WTC11 (cell line): Measurements from ENCODE around the gene NRP2. TPM values are rescaled to one million over a fixed set of nuclear protein-coding genes. Genes with fewer than 3 reads are reported as not detected.

Experiments used
- ATAC-seq: fragments of 200-7000 bp; cut with Tn5 transposase; 2 replicates; pipeline ENCODE4 v1.10.0; 2021; ENCODE audit warnings: mild to moderate bottlenecking, moderate library complexity
- CTCF ChIA-PET: fragments of 300-600 bp; sonication (Branson Sonifier 250); formaldehyde crosslinking; loops from one replicate; lab custom pipeline; 2021; ENCODE audit warnings: antibody characterized with exemption; lab: Charles Lee
- POLR2A ChIA-PET: fragments of 350-600 bp; sonication (Branson Sonifier 250); formaldehyde crosslinking; loops from one replicate; lab custom pipeline; 2021; ENCODE audit warnings: antibody characterized with exemption; lab: Charles Lee
- DNase-seq: peaks from one replicate; pipeline ENCODE4 v3.0.0; 2021; ENCODE audit warnings: low spot score
- H3K27ac Mint-ChIP-seq: 2 replicates; pipeline ENCODE4 v1.8.0; 2021; ENCODE audit warnings: mixed read lengths
- H3K27me3 Mint-ChIP-seq: 2 replicates; pipeline ENCODE4 v1.8.0; 2021; ENCODE audit warnings: low read depth, mild to moderate bottlenecking, moderate library complexity, mixed read lengths
- H3K36me3 Mint-ChIP-seq: 2 replicates; pipeline ENCODE4 v1.8.0; 2021; ENCODE audit warnings: mixed read lengths
- H3K4me1 Mint-ChIP-seq: 2 replicates; pipeline ENCODE4 v1.8.0; 2022; ENCODE audit warnings: mixed read lengths
- H3K4me3 Mint-ChIP-seq: 2 replicates; pipeline ENCODE4 v1.8.0; 2021; ENCODE audit warnings: mild to moderate bottlenecking, moderate library complexity, mixed read lengths
- H3K9me3 Mint-ChIP-seq: 2 replicates; pipeline ENCODE4 v1.8.0; 2021; ENCODE audit warnings: mixed read lengths
- CREM ChIP-seq: sonication (generic); formaldehyde crosslinking; IDR thresholded peaks from 2 replicates; pipeline ENCODE4 v1.8.1; 2022; ENCODE audit warnings: mild to moderate bottlenecking, missing genetic modification reagents, moderate library complexity
- CTCF ChIP-seq: fragments of 200-600 bp; IDR thresholded peaks from 2 replicates; pipeline ENCODE4 v1.8.0; 2022; ENCODE audit warnings: antibody characterized with exemption
- FOXK1 ChIP-seq: sonication (generic); formaldehyde crosslinking; IDR thresholded peaks from 2 replicates; pipeline ENCODE4 v1.8.0; 2022; ENCODE audit warnings: mild to moderate bottlenecking, moderate library complexity, missing genetic modification reagents
- NFATC4 ChIP-seq: fragments of 250-450 bp; sonication (Bioruptor Pico); IDR thresholded peaks from 2 replicates; pipeline ENCODE4 v1.9.0; 2021; ENCODE audit warnings: mild to moderate bottlenecking
- NR2C2 ChIP-seq: sonication (generic); formaldehyde crosslinking; IDR thresholded peaks from 2 replicates; pipeline ENCODE4 v1.8.0; 2022; ENCODE audit warnings: mild to moderate bottlenecking, missing genetic modification reagents
- PRRX2 ChIP-seq: fragments of 250-450 bp; sonication (Bioruptor Pico); IDR thresholded peaks from 2 replicates; pipeline ENCODE4 v1.8.0; 2021; ENCODE audit warnings: mild to moderate bottlenecking
- RORB ChIP-seq: fragments of 250-450 bp; sonication (Bioruptor Pico); IDR thresholded peaks from 2 replicates; pipeline ENCODE4 v1.9.0; 2021; ENCODE audit warnings: mild to moderate bottlenecking
- ZNF121 ChIP-seq: sonication (generic); formaldehyde crosslinking; IDR thresholded peaks from 2 replicates; pipeline ENCODE4 v1.8.0; 2023; ENCODE audit warnings: missing genetic modification reagents
- ZNF263 ChIP-seq: sonication (generic); formaldehyde crosslinking; IDR thresholded peaks from 2 replicates; pipeline ENCODE4 v1.8.1; 2022; ENCODE audit warnings: low read depth, mild to moderate bottlenecking, moderate library complexity, missing genetic modification reagents
- ZNF416 ChIP-seq: fragments of 250-450 bp; sonication (Bioruptor Pico); IDR thresholded peaks from 2 replicates; pipeline ENCODE4 v1.9.0; 2021; ENCODE audit warnings: mild to moderate bottlenecking, inconsistent platforms
- ZNF423 ChIP-seq: fragments of 250-450 bp; sonication (Bioruptor Pico); IDR thresholded peaks from 2 replicates; pipeline ENCODE4 v2.1.2; 2022; ENCODE audit warnings: mild to moderate bottlenecking, moderate library complexity
- ZNF512 ChIP-seq: sonication (generic); formaldehyde crosslinking; IDR thresholded peaks from 2 replicates; pipeline ENCODE4 v1.8.1; 2022; ENCODE audit warnings: missing genetic modification reagents, borderline replicate concordance
- ZNF671 ChIP-seq: fragments of 250-450 bp; sonication (Bioruptor Pico); IDR thresholded peaks from 2 replicates; pipeline ENCODE4 v1.8.0; 2021; ENCODE audit warnings: mild to moderate bottlenecking
- total RNA-seq: library from RNA; stranded (reverse); gene quantifications from 3 replicates; pipeline ENCODE4 v1.2.3, GENCODE V29; 2021
- TF ChIP-seq, protein P1 (sequence below): fragments of 250-450 bp; sonication (Bioruptor Pico); IDR thresholded peaks from 2 replicates; pipeline ENCODE4 v2.1.2; 2022; ENCODE audit warnings: mild to moderate bottlenecking, moderate library complexity
- TF ChIP-seq, protein P2 (sequence below): sonication (generic); formaldehyde crosslinking; IDR thresholded peaks from 2 replicates; pipeline ENCODE4 v1.8.0; 2022; ENCODE audit warnings: mild to moderate bottlenecking, missing genetic modification reagents
- TF ChIP-seq, protein P3 (sequence below): sonication (generic); formaldehyde crosslinking; IDR thresholded peaks from 2 replicates; pipeline ENCODE4 v1.8.1; 2023; ENCODE audit warnings: mild to moderate bottlenecking, missing genetic modification reagents, borderline replicate concordance
- TF ChIP-seq, protein P4 (sequence below): sonication (generic); formaldehyde crosslinking; conservative IDR thresholded peaks from 2 replicates; pipeline ENCODE4 v1.8.1; 2023; ENCODE audit warnings: mild to moderate bottlenecking, low read depth, missing genetic modification reagents, moderate library complexity
- TF ChIP-seq, protein P5 (sequence below): sonication (generic); formaldehyde crosslinking; IDR thresholded peaks from 2 replicates; pipeline ENCODE4 v1.8.1; 2022; ENCODE audit warnings: low read depth, mild to moderate bottlenecking, moderate library complexity, missing genetic modification reagents, borderline replicate concordance
- TF ChIP-seq, protein P6 (sequence below): fragments of 250-450 bp; sonication (Bioruptor Pico); IDR thresholded peaks from 2 replicates; pipeline ENCODE4 v1.8.0; 2021; ENCODE audit warnings: mild to moderate bottlenecking

The NRP2 gene
- total RNA-seq, 1 experiment from 2014 or later = 41.0 TPM

DNA sequence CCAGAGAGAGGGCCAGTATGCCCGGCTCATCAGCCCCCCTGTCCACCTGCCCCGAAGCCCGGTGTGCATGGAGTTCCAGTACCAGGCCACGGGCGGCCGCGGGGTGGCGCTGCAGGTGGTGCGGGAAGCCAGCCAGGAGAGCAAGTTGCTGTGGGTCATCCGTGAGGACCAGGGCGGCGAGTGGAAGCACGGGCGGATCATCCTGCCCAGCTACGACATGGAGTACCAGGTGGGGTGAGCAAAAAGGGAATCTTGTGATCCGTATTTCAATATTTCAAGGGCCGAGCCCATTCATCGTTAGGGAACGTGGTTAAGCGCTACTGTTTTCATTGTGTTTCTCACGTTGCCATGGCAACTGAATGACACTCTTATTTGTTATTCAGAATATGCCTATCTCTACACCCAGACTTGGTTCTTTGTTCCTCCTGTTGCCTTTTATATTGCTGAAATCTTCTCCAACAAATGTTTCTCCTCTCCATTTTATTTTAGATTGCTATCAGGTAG lies 81.5 kb downstream of the NRP2 start:
- H3K4me1 Mint-ChIP-seq = peaks cover 31% of the 10 kb centered on the region
- DNase-seq = peak; percentile 94
- H3K36me3 Mint-ChIP-seq = no peaks in the 10 kb centered on the region; the same call in none of the 2 replicates
- H3K27ac Mint-ChIP-seq = peak overlapping the region; percentile 97
- H3K4me3 Mint-ChIP-seq = peak overlapping the region; percentile 70
- no peaks in the 10 kb centered on the region; the same call in 1 of the 2 replicates for H3K27me3 Mint-ChIP-seq
- ChIA-PET CTCF (interaction anchor here (1.7 to 2.5 kb wide), 4 partner anchors 11 to 162 kb away, joined by 7 to 9 read pairs (median 8); no protein-coding TSS in a partner anchor), POLR2A (no interaction called here)
- peak; percentile 87 for ATAC-seq
- H3K9me3 Mint-ChIP-seq = no peaks in the 10 kb centered on the region
- TF ChIP-seq, protein P1, sequence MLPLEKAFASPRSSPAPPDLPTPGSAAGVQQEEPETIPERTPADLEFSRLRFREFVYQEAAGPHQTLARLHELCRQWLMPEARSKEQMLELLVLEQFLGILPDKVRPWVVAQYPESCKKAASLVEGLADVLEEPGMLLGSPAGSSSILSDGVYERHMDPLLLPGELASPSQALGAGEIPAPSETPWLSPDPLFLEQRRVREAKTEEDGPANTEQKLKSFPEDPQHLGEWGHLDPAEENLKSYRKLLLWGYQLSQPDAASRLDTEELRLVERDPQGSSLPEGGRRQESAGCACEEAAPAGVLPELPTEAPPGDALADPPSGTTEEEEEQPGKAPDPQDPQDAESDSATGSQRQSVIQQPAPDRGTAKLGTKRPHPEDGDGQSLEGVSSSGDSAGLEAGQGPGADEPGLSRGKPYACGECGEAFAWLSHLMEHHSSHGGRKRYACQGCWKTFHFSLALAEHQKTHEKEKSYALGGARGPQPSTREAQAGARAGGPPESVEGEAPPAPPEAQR (CRISPR knock-in tag) = no peak
- TF ChIP-seq, protein P2, sequence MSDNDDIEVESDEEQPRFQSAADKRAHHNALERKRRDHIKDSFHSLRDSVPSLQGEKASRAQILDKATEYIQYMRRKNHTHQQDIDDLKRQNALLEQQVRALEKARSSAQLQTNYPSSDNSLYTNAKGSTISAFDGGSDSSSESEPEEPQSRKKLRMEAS (CRISPR knock-in tag) = 0 out of 2 replicates have a peak, but pooled peaks have one; percentile 57
- TF ChIP-seq RORB (CRISPR knock-in tag) (no peak), CREM (0 out of 2 replicates have a peak, but pooled peaks have one; percentile 31), CTCF (peak; percentile 74), ZNF671 (CRISPR knock-in tag) (no peak), ZNF121 (CRISPR knock-in tag) (no peak), FOXK1 (0 out of 2 replicates have a peak, but pooled peaks have one; percentile 23), ZNF423 (CRISPR knock-in tag) (no peak), NR2C2 (CRISPR knock-in tag) (no peak), ZNF263 (CRISPR knock-in tag) (no peak), ZNF512 (CRISPR knock-in tag) (no peak), PRRX2 (CRISPR knock-in tag) (peak; percentile 49; the same call in 1 of the 2 replicates), ZNF416 (CRISPR knock-in tag) (no peak), NFATC4 (peak; percentile 27; the same call in 1 of the 2 replicates)
- TF ChIP-seq, protein P3, sequence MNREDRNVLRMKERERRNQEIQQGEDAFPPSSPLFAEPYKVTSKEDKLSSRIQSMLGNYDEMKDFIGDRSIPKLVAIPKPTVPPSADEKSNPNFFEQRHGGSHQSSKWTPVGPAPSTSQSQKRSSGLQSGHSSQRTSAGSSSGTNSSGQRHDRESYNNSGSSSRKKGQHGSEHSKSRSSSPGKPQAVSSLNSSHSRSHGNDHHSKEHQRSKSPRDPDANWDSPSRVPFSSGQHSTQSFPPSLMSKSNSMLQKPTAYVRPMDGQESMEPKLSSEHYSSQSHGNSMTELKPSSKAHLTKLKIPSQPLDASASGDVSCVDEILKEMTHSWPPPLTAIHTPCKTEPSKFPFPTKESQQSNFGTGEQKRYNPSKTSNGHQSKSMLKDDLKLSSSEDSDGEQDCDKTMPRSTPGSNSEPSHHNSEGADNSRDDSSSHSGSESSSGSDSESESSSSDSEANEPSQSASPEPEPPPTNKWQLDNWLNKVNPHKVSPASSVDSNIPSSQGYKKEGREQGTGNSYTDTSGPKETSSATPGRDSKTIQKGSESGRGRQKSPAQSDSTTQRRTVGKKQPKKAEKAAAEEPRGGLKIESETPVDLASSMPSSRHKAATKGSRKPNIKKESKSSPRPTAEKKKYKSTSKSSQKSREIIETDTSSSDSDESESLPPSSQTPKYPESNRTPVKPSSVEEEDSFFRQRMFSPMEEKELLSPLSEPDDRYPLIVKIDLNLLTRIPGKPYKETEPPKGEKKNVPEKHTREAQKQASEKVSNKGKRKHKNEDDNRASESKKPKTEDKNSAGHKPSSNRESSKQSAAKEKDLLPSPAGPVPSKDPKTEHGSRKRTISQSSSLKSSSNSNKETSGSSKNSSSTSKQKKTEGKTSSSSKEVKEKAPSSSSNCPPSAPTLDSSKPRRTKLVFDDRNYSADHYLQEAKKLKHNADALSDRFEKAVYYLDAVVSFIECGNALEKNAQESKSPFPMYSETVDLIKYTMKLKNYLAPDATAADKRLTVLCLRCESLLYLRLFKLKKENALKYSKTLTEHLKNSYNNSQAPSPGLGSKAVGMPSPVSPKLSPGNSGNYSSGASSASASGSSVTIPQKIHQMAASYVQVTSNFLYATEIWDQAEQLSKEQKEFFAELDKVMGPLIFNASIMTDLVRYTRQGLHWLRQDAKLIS (CRISPR knock-in tag) = peak; percentile 53; the same call in 1 of the 2 replicates
- TF ChIP-seq, protein P4, sequence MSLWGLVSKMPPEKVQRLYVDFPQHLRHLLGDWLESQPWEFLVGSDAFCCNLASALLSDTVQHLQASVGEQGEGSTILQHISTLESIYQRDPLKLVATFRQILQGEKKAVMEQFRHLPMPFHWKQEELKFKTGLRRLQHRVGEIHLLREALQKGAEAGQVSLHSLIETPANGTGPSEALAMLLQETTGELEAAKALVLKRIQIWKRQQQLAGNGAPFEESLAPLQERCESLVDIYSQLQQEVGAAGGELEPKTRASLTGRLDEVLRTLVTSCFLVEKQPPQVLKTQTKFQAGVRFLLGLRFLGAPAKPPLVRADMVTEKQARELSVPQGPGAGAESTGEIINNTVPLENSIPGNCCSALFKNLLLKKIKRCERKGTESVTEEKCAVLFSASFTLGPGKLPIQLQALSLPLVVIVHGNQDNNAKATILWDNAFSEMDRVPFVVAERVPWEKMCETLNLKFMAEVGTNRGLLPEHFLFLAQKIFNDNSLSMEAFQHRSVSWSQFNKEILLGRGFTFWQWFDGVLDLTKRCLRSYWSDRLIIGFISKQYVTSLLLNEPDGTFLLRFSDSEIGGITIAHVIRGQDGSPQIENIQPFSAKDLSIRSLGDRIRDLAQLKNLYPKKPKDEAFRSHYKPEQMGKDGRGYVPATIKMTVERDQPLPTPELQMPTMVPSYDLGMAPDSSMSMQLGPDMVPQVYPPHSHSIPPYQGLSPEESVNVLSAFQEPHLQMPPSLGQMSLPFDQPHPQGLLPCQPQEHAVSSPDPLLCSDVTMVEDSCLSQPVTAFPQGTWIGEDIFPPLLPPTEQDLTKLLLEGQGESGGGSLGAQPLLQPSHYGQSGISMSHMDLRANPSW (CRISPR knock-in tag) = no peak
- TF ChIP-seq, protein P5, sequence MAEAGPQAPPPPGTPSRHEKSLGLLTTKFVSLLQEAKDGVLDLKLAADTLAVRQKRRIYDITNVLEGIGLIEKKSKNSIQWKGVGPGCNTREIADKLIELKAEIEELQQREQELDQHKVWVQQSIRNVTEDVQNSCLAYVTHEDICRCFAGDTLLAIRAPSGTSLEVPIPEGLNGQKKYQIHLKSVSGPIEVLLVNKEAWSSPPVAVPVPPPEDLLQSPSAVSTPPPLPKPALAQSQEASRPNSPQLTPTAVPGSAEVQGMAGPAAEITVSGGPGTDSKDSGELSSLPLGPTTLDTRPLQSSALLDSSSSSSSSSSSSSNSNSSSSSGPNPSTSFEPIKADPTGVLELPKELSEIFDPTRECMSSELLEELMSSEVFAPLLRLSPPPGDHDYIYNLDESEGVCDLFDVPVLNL (CRISPR knock-in tag) = no peak
- TF ChIP-seq, protein P6, sequence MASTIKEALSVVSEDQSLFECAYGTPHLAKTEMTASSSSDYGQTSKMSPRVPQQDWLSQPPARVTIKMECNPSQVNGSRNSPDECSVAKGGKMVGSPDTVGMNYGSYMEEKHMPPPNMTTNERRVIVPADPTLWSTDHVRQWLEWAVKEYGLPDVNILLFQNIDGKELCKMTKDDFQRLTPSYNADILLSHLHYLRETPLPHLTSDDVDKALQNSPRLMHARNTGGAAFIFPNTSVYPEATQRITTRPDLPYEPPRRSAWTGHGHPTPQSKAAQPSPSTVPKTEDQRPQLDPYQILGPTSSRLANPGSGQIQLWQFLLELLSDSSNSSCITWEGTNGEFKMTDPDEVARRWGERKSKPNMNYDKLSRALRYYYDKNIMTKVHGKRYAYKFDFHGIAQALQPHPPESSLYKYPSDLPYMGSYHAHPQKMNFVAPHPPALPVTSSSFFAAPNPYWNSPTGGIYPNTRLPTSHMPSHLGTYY (CRISPR knock-in tag) = 0 out of 2 replicates have a peak, but pooled peaks have one; percentile 56
